AG04449 (cell line): ENCODE results near the gene HTATSF1.

Experiments used
- CTCF ChIA-PET: fragments of 350-600 bp; formaldehyde crosslinking; extraction: SDS; loops from one replicate; lab custom pipeline; 2021; ENCODE audit warnings: antibody characterized with exemption; lab: Yijun Ruan, JAX
- POLR2A ChIA-PET: fragments of 400-600, 350-600 bp; formaldehyde crosslinking; extraction: SDS; loops from one replicate; lab custom pipeline; 2020; ENCODE audit warnings: antibody characterized with exemption, inconsistent platforms; lab: Yijun Ruan, JAX
- DNase-seq: peaks from one replicate; pipeline ENCODE4 v3.0.0-alpha.2; 2010; ENCODE audit warnings: low read depth, low spot score
- H3K4me3 ChIP-seq: 2 replicates; pipeline ENCODE4 v1.5.1; 2011; ENCODE audit warnings: low read depth, mild to moderate bottlenecking, control low read depth, low read length
- TF ChIP-seq, protein P1 (sequence below): IDR thresholded peaks from one replicate; pipeline ENCODE4 v1.5.1; 2011; ENCODE audit warnings: mild to moderate bottlenecking, moderate library complexity, low read length, control low read depth, inconsistent platforms; ENCODE audit not compliant: insufficient read depth; ENCODE audit errors: missing control alignments

HTATSF1 gene

DNA sequence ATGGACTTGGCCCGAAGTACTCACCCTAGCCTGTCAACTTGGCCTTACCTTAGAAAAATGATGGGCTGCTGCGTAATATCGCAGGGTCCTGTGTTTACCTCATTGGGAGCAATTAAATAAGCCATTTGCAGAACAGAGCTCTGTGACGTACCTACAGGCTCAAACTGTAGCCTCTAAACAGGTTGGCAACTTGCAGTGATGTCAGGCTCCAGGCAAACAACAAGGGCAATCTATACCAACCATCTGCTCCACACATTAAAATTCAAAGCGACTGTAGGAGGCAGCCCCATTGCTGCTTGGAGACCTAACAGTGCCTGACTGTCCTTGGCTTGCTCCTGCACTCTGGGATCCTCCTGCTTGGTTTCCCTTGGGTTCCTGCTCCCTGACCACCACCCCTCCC is 51.8 kb downstream of the HTATSF1 start:
- H3K4me3 ChIP-seq: no peak overlapping the region
- ChIA-PET POLR2A (no interaction called here), CTCF (no interaction called here)
- TF ChIP-seq, protein P1, sequence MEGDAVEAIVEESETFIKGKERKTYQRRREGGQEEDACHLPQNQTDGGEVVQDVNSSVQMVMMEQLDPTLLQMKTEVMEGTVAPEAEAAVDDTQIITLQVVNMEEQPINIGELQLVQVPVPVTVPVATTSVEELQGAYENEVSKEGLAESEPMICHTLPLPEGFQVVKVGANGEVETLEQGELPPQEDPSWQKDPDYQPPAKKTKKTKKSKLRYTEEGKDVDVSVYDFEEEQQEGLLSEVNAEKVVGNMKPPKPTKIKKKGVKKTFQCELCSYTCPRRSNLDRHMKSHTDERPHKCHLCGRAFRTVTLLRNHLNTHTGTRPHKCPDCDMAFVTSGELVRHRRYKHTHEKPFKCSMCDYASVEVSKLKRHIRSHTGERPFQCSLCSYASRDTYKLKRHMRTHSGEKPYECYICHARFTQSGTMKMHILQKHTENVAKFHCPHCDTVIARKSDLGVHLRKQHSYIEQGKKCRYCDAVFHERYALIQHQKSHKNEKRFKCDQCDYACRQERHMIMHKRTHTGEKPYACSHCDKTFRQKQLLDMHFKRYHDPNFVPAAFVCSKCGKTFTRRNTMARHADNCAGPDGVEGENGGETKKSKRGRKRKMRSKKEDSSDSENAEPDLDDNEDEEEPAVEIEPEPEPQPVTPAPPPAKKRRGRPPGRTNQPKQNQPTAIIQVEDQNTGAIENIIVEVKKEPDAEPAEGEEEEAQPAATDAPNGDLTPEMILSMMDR: no peak
- DNase-seq: no peak

DNA sequence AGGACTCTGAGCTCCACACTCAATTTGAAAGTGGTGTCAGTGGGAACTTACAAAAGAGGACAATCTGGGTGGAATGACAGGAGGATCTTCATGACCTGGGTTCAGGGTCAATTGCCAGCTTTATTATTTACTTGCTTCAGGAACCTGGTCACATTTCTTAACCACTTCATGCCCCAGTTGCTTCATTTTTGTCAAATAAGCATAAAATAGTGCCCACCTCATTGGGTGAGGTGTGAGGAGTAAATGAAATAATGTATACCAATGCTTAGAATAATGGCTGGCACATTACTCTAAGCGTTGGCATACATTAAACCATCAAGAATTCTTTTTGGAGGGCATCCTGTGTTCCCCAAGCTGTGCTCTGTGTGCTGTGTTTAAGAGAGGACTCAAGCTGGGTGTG is 54.0 kb downstream of the HTATSF1 start:
- TF ChIP-seq, protein P1: no peak
- no peak overlapping the region for H3K4me3 ChIP-seq
- DNase-seq: no peak
- POLR2A ChIA-PET: no interaction called here
- CTCF ChIA-PET: no interaction called here

DNA sequence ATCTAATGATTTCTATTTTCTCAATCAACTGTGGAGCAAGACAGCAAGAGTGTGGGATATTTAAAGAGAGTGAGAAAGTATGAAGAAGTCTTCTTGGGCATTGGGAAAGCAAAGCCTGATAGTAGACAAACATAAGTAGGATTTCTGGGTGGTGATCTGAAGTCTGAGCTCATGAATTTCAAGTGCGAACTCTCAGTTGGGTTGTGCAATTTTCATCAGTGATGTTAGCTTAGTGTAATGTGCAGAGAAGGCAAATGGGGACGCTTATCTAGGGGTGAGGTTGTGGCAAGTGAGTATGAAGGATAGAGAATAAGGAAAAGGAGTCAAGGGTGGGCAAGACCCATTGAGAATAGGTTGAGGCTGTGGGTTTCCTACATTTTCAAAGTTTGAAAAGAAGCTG is 58.3 kb downstream of the HTATSF1 start:
- CTCF ChIA-PET: no interaction called here
- H3K4me3 ChIP-seq: no peak overlapping the region
- TF ChIP-seq, protein P1: no peak
- DNase-seq: no peak
- POLR2A ChIA-PET: no interaction called here
